Tibial nerve (tissue), 4 donors: Measurements from ENCODE around the gene GINS2. TPM values are rescaled to one million over a fixed set of nuclear protein-coding genes. Genes with fewer than 3 reads are reported as not detected.

Experiments used
- DNase-seq, 2 donors: peaks; one replicate each; pipeline ENCODE4 v3.0.0-alpha.2; 2019; ENCODE audit warnings: low spot score in 2 of 2
- H3K27ac ChIP-seq, 4 donors: fragments of 200-600 bp; sonication (generic) in 3 of 4; one replicate each; pipeline ENCODE4 v1.5.1; 2017 to 2019; ENCODE audit warnings: mild to moderate bottlenecking in 1 of 4
- H3K27me3 ChIP-seq, 2 donors: fragments of 200-600 bp; sonication (generic) in 1 of 2; one replicate each; pipeline versions ENCODE4 v1.5.1 to v1.6.0; 2017 to 2019
- H3K36me3 ChIP-seq, 3 donors: fragments of 200-600 bp; sonication (generic); one replicate each; pipeline ENCODE4 v1.5.1; 2018 to 2019
- H3K4me1 ChIP-seq, 4 donors: fragments of 200-600 bp; sonication (generic) in 3 of 4; one replicate each; pipeline ENCODE4 v1.5.1; 2017 to 2019
- H3K4me3 ChIP-seq, 4 donors: fragments of 200-600 bp; sonication (generic) in 3 of 4; one replicate each; pipeline ENCODE4 v1.5.1; 2017 to 2019; ENCODE audit warnings: mild to moderate bottlenecking in 1 of 4, moderate library complexity in 1 of 4
- H3K9me3 ChIP-seq, 4 donors: fragments of 200-600 bp; sonication (generic) in 3 of 4; one replicate each; pipeline ENCODE4 v1.5.1; 2017 to 2019
- CTCF ChIP-seq, 5 experiments: fragments of 200-600 bp in 3 of 5; fragments of 450-650 bp in 2 of 5; sonication (generic) in 3 of 5; IDR thresholded peaks; one replicate each; pipeline ENCODE4 v1.5.1; 2016 to 2019; ENCODE audit warnings: antibody characterized with exemption in 5 of 5, mild to moderate bottlenecking in 3 of 5, moderate library complexity in 2 of 5
- EP300 ChIP-seq, 2 donors: sonication (generic); formaldehyde crosslinking; IDR thresholded peaks; one replicate each; pipeline ENCODE4 v1.6.1; 2017; ENCODE audit warnings: antibody characterized with exemption in 2 of 2, mild to moderate bottlenecking in 1 of 2
- POLR2A ChIP-seq, 2 donors: fragments of 450-650 bp; IDR thresholded peaks; one replicate each; pipeline ENCODE4 v1.6.1; 2017; ENCODE audit warnings: antibody characterized with exemption in 2 of 2, mild to moderate bottlenecking in 2 of 2, moderate library complexity in 2 of 2
- WGBS, 2 donors: methylation state at CpG; one replicate each; pipeline ENCODE4 v1.1.5; 2018; 5-methylcytosine and 5-hydroxymethylcytosine counted together
- total RNA-seq, 4 donors: library from RNA; depleted of rRNA; stranded (reverse); fragments of >200 nt; gene quantifications; one replicate each; pipeline ENCODE4 v1.1.0, GENCODE V29; 2016

The GINS2 gene
- total RNA-seq, 4 donors from 2014 or later, result 0.20 to 0.66 TPM; not detected in 2

GRCh38 chr16:85728879-85729278 lies 40.1 kb upstream of the GINS2 start:
- 71 to 90% methylated on average over 2 to 6 of the region's 7 CpGs for WGBS, 2 donors
- no peaks in the 10 kb centered on the region for H3K36me3 ChIP-seq
- H3K27me3 ChIP-seq, result no peaks in the 10 kb centered on the region
- no peaks in the 10 kb centered on the region for H3K4me1 ChIP-seq
- TF ChIP-seq CTCF (IDR thresholded peaks at IDR 0.05), result no peak
- no peak for TF ChIP-seq EP300 (IDR thresholded peaks at IDR 0.05)
- TF ChIP-seq POLR2A (IDR thresholded peaks at IDR 0.05), result no peak
- H3K9me3 ChIP-seq, result no peaks in the 10 kb centered on the region
- DNase-seq, result no peak
- no peak overlapping the region for H3K27ac ChIP-seq
- H3K4me3 ChIP-seq, result no peak overlapping the region

GRCh38 chr16:85724936-85725335 lies 36.2 kb upstream of the GINS2 start:
- Histone ChIP-seq H3K9me3 (no peaks in the 10 kb centered on the region), H3K4me3 (no peak overlapping the region), H3K4me1 (no peaks in the 10 kb centered on the region), H3K27me3 (no peaks in the 10 kb centered on the region), H3K36me3 (no peaks in the 10 kb centered on the region), H3K27ac (no peak overlapping the region)
- TF ChIP-seq EP300 (IDR thresholded peaks at IDR 0.05) (no peak), CTCF (IDR thresholded peaks at IDR 0.05) (no peak), POLR2A (IDR thresholded peaks at IDR 0.05) (no peak)
- WGBS, 2 donors, result 74 to 77% methylated on average over 9 to 12 of the region's 12 CpGs
- no peak for DNase-seq

- no peak for DNase-seq
- Histone ChIP-seq H3K36me3 (no peaks in the 10 kb centered on the region), H3K4me3 (no peak overlapping the region), H3K27ac (no peak overlapping the region), H3K9me3 (no peaks in the 10 kb centered on the region), H3K4me1 (no peaks in the 10 kb centered on the region), H3K27me3 (no peaks in the 10 kb centered on the region)
- TF ChIP-seq CTCF (IDR thresholded peaks at IDR 0.05), result no peak
- no peak for TF ChIP-seq POLR2A (IDR thresholded peaks at IDR 0.05)
- TF ChIP-seq EP300 (IDR thresholded peaks at IDR 0.05), result no peak
- WGBS, 2 donors, result 79 to 85% methylated on average over 16 to 19 of the region's 20 CpGs
Observed at GRCh38 chr16:85724126-85724879, 35.5 kb upstream of the GINS2 start.

GRCh38 chr16:85722128-85722893 lies 33.6 kb upstream of the GINS2 start:
- Histone ChIP-seq H3K27ac (no peak overlapping the region), H3K4me3 (no peak overlapping the region), H3K9me3 (no peaks in the 10 kb centered on the region), H3K4me1 (peaks cover 0 to 10% (median 4%) of the 10 kb centered on the region in 4 donors), H3K27me3 (no peaks in the 10 kb centered on the region), H3K36me3 (no peaks in the 10 kb centered on the region)
- DNase-seq, result no peak
- 85% methylated on average over 19 to 20 of the region's 20 CpGs for WGBS, 2 donors
- TF ChIP-seq POLR2A (IDR thresholded peaks at IDR 0.05) (no peak), EP300 (IDR thresholded peaks at IDR 0.05) (no peak), CTCF (IDR thresholded peaks at IDR 0.05) (no peak)

- 90 to 92% methylated on average over 4 of the region's 4 CpGs for WGBS, 2 donors
- Histone ChIP-seq H3K4me3 (no peak overlapping the region), H3K4me1 (peaks cover 0 to 30% (median 11%) of the 10 kb centered on the region in 4 donors), H3K27me3 (peaks cover 0 to 2% of the 10 kb centered on the region in 2 donors), H3K9me3 (no peaks in the 10 kb centered on the region), H3K36me3 (no peaks in the 10 kb centered on the region), H3K27ac (no peak overlapping the region)
- no peak for TF ChIP-seq POLR2A (IDR thresholded peaks at IDR 0.05)
- no peak for TF ChIP-seq CTCF (IDR thresholded peaks at IDR 0.05)
- DNase-seq, result no peak
Observed at GRCh38 chr16:85720302-85720637, 31.5 kb upstream of the GINS2 start.
